HG03442 (cell line): Measurements from ENCODE around the gene LIN7A.

Experiments used
- ATAC-seq: cut with Tn5 transposase; IDR thresholded peaks from one replicate; pipeline ENCODE4 v1.9.1; 2021; ENCODE audit warnings: mild to moderate bottlenecking, moderate library complexity; ENCODE audit not compliant: unreplicated experiment

The LIN7A gene

DNA sequence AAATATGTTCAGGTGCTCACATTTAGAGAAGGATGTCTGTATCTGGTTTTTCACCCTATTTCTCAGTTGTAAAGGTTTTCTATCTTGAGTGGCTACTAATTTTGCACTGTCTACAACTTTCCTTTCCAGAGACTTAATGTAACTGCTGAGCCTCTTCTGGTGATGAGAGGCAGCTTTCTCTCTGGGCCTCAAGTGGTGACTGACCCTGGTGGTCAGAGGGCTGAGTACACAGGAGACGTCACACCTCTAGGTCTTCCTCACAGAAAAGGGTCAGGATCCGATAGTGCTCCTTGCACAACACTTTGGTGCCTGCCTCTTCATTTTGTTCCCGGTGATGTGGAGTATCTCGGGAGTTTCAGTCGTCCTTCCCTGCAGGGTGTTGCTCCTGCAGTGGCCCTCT lies 76.8 kb downstream of the LIN7A start:
- no peak for ATAC-seq

DNA sequence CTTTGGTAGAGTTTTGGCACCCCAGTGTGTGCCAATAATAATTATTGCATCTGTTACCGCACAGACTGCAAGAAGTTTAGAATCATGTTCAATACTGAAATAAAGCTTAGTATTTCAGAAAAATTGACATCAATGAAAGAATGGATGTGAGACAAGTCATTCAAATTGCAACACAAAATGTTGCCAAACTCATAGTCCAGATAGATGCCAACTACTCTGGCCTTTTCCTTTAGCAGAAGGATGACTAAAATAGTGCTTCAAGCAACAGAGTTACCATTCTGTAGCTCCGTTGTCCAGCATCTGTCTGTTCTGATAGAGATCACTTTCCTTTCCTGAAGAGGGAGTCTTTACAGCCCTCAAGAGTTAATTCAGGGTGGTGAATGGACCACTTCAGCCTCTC lies 77.5 kb downstream of the LIN7A start:
- no peak for ATAC-seq

DNA sequence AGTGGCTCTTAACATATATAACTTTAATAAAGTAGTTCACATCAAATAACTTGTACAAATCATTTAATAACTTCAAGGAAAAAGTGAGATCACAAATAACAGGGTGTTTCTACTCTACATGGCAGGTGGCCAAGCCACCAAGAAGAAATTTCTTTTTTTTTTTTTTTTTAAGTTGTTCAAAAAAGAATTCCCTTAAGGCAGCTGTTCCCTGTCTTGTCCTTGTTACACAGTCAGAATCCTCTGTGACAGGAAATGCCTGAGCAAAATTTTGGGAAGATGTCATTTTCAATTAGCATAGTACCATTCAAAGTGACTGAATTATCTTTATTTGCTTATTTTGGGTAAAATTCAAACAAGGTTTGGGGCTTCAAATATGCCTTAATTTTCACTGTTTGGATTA lies 79.4 kb downstream of the LIN7A start:
- ATAC-seq = no peak

DNA sequence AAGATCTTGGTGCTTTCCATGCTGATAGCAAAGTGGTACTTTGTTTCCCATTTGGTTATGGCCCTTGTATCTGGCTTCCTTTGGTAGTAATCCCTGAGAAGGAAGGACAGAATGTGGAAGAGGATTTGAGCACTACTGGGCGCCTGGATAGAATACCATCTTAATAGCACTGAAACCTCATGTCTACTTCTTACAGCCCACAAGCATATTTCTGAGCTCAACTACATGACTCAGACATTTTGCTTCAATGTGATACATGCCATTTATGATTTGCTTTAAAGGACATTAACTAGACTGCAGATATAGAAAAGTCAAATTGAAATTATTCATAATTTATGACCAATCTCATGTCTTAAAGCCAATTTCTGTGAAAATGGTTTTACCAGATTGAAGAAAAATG lies 80.4 kb downstream of the LIN7A start:
- no peak for ATAC-seq

DNA sequence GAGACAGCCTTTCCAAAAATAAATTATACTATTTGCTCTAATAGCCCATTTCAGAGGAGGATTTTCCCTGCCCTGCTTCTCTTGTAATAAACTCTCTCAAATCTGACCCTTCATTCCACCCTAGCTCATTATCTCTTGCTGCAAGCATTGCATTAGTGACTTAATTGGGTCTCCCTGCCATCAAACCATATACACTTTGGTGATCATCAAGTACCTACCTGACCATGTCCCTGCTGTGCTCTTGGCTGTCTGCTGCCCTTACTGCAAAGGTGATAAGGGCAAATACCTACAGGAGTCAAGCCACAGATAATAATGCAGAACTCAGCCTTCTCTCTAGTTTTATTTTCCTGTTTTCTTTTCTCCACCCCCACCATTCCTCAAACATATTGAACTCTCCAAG lies 88.4 kb downstream of the LIN7A start:
- ATAC-seq = no peak

DNA sequence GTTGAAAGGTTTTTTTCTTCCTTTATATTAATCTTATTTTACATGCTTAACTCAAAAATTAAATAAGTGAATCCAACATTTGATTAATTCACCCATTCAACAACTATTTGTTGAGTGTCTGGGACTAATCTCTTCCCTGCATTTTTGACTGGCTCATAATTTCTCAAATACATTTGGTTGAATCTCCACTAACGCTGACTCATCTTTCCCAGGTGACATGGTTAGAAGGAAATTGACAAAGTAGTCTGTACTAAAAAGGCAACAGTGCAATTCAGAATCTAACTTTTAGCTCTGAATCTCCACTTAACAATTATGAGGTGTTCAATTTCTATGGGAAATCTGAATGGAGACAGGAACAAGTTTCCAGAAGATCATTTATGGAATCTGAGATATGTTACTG lies 88.9 kb downstream of the LIN7A start:
- ATAC-seq = no peak

DNA sequence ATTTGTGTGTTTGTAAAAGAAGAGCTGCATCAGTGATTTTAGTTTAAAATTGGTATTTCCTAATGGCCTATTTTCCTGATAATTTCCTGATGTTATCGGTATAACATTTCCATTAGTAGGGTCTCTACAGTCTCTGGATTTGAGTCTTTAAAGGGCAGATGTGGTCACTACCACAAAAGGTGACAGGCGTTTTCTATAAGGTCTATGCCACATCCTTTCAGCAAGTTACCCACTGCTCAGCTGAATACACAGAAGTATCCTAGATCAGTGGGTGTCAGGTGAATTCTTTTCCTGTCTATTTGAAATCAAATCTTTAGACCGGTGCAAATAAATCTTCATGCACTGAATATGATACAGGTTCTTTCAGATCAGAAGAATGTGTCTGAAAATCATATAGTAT lies 90.2 kb downstream of the LIN7A start:
- no peak for ATAC-seq

DNA sequence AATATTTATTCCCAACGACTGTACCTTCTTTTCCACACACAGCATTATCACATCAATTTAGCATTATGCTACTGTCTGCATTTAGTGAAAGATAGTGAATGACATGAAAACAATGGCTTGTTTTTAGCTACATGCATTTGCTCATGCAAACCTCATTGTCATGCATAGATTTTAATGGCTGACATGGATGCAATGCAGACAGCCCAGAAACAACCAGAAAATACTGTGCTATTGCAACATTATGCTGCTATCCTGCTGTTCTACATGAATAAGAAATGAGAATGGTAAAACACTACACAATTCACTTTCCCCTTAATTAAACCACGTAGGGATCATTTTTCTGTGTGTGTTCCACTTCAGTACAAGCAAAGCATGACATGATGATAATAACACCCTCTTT lies 90.8 kb downstream of the LIN7A start:
- no peak for ATAC-seq

DNA sequence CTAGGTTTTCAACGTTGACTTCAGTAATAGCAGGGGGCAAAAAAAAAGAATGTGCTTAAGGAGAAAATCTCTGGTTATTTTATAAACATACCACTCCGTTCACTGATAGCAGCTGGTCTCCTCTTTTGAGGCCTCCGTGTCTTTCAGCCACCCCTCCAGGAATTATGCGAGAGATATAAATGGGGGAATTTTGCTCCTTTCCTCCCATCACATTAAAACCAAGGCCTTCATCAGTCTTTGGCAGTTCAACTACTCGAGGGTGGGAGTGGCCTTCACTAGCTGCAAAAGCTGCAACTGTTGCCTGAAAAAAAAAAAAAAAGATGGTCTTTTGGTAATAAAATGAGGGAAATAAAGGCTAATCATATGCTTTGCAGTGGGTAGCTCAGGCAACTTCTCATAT lies 92.1 kb downstream of the LIN7A start:
- no peak for ATAC-seq

DNA sequence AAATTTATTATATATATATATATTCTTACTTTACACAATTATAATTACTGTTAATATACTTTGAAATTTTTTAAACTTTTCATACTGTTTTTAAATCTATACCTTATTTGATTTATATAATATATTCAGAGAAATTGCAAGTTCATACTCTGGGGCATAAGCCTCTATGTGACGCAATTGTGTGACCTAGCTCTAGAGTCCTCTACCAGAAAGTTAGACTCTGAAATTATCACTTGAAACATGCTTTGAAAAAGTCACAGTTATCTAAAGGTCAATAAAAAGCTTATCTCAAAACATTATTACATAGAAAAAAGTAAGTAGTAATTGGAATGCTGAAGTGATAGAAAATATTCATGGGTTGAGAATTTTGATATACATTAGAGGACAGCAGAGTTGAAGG lies 93.8 kb downstream of the LIN7A start:
- ATAC-seq = no peak

DNA sequence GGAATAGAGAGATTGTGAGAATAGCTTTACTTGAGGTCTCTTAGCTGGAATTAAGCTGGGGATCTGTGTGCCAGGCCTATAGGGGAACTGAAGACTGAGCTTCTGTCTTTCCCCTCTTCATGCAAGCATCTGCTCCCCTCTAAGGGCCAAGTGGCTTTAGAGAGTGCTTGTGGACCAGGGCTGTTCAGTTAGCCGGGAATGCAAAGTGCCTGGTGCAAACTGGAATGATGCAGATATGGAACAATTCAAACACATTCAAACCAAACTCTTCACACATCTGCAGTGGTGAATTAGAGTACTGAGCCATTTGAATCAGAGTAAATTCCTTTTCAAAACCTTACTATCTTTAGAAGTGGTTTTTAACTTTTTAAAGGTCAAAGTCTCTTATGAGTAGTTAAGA lies 99.0 kb downstream of the LIN7A start:
- peak; percentile 37 for ATAC-seq

DNA sequence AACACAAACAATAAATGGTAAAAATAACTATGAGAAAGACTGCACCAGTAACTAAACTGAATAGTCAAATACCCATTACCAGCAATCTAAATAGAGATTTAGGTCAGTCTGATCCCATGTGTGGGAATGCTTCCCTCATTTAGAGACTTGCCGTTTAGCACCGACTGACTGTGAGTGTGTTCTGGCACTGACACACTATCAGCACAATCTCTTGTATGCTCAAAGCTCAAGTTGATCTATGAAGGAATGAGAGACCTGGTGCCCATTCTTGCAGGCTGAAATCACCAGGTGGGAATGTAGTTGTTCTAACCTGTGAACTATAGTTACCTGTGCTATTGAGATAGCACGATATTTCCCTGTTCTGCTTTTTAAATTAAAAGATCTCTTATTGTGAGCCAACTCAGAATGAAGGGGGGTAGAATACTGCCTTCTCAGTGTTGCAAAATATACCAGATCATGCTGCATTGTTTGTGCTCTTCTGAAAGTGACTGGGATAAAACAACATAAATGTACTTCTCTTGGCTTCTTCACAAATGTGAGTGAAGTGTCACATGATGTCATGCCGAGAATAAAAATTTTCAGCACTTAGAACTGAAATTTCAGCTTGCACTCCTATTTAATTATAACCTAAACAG lies 99.6 kb downstream of the LIN7A start:
- ATAC-seq = peak; percentile 7

DNA sequence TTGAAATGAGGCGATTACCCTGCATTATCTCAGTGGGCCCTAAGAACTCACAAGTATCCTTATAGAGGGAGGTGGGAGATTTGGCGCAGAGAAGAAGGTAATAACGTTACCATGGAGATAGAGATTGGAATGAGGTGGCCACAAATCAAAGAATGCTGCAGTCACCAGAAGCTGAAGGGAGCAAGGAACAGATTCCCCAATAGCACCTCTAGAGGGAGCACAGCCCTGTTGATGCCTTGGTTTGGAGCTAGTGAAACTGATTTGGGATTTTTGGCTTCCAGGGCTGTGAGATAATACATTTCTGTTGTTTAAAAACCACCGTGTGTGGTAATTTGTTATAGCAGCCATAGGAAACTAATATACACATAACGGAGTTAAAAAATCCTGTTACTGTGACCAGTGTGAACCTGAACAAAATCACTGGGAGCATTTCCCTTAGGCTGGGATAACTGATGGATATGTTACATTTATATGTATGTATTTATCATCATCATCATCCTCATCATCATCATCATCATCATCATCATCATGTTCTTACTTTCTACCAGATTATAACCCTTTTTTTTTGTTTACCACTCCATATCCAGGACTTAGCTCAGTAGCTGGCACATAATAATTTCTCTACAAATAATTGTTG lies 100.3 kb downstream of the LIN7A start:
- ATAC-seq = peak; percentile 65

DNA sequence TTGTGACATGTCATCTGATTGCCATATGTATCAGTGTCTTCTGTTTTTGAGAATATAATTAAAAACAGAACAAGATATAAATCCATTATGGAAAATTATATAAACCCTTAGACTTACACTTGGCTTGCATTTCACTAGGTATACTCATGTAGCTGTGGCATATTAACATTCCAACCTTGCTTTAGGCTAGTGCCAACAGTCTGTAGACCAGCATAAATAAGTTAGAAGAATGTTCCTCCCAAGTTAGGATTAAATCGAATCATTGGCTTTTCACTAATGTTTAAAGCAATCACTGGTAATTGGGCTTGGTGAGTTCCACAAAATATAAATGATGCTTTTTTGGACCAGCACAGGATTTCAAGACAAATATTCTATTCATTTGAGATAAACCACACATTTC lies 103.0 kb downstream of the LIN7A start:
- ATAC-seq = no peak

DNA sequence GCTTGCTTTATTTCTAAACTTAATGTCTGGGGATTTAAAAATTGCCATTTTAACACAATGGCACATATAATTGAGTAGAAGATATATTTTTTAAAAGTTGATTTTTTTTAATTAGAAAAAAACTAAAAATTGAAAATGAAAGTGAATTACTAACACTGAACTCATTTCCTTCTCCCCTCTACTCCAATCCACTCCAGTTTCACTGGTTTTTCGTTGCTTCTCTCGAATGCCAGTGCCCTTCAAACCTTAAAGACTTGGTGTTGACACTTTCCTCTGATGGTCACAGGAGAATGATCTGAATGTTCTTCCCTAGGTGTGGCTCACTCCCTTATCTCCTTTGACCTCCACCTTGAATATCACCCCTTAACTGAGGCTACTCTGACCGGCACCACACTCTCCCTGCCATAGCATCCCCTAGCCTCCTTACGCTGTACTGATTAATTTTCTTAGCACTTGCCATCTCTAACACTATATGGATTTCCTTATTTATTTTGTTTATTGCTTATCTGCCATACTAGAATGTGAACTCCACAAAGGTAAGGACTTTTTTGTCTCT lies 107.1 kb downstream of the LIN7A start:
- peak; percentile 41 for ATAC-seq

DNA sequence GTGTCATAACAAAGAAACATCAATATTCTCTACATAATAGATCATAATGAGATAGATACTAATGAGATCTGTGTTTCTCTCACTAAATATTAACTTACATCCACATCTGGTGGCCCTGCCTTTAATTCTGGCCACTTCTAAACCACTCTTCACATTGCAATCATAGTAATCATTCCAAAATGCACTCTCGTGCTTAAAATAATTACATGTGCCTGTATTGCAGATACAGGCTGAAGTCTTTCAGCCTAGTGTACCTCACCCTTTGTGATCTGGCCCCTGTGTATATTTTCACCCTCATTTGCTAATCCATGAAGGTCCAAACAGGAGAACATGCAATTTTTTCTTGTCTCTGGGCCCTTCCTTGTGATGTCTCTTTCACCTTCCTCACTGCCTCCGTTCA lies 108.0 kb downstream of the LIN7A start:
- no peak for ATAC-seq

DNA sequence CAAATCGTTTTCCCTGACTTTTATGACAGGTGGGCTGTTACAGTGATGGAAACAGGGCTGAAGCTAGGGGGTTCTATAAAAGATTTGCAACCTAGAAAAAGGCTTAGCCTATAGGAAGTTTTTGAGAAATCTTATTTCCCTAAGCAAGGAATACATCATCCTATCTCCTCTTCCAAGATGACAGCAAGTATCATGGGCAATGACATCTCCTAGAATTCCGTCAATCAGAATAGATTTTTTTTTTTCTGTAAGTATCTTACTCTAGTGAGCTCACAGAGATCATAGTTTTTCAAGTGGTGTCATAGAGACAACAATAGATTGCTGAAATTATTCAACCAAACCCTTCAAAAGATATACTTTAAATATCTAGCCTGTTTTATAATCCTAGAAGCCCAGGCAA lies 112.2 kb downstream of the LIN7A start:
- ATAC-seq = no peak

DNA sequence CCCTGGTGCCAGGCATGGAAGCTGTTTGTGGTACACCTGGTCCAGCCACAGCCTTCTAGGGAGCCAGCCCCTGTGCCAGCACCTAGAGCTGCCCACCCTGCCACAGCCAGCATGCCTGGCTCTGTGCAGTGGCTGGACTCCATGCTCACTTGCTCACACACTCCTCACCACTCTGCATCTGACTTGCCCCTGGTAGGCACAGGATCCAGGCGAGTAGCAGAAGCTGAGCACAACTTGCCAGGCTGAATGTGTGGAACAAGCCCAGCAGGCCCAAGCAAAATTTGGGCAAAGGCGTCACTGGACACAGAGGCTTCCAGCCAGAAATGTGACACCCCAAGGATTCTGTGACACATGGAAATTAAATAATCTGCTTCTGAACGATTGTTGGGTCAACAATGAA lies 114.3 kb downstream of the LIN7A start:
- no peak for ATAC-seq

DNA sequence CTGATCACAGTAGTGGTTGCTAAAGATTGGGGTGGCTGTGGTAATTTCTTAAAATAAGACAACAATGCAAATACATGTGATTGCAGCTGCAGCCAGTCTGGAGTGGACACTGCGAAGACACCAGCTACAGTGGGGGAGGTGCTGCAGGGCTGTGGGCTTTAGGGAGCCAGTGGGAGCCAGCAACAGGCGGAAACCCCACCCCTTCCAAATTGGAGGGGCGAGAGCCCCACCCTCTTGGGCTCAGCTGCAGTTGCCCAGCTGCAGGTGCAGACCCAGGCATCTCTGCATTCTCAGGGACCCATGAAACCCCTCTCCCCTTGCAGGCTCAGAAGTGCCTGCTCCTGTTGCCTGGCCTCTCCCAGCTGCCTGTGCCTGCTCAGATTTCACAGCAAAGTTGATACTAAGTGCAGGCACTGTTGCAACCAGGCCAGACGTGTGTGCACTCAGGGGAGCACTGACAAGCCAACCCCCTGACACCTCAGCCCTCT lies 116.2 kb downstream of the LIN7A start:
- no peak for ATAC-seq

DNA sequence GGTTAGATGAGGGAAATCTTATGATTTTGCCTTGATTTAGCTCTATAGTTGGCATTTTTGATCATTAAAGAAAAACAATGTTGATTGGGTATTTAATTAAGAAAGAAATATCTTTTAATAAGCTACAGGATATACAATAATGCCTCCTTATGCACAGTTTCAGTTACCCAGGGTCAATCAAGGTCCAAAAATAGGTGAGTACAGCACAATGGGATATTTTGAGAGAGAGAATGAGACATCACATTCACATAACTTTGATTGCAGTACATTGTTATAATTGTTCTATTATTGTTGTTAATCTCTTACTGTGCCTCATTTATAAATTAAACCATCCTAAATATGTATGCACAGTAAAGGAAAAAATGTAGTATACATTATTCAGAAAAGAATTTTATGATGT lies 118.9 kb downstream of the LIN7A start:
- ATAC-seq = no peak

DNA sequence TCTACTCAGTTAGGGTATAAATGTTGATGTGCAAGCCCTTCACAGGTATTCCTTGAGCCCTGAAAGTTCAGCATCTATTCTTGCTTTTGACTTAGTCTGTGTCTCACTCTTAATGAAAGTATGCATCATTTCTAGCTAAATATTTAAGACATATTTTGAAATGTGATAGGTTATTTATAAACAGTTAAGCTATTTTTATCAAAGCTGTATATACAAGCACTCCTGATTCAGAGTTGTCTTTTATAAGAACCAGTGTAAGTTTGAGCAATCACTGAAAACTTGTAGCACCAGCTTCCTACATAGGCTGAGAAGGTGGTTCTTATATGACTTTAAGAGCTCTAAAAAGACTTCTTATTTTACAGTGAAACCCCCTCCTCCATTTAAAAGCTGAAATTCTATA lies 122.4 kb downstream of the LIN7A start:
- peak; percentile 31 for ATAC-seq

DNA sequence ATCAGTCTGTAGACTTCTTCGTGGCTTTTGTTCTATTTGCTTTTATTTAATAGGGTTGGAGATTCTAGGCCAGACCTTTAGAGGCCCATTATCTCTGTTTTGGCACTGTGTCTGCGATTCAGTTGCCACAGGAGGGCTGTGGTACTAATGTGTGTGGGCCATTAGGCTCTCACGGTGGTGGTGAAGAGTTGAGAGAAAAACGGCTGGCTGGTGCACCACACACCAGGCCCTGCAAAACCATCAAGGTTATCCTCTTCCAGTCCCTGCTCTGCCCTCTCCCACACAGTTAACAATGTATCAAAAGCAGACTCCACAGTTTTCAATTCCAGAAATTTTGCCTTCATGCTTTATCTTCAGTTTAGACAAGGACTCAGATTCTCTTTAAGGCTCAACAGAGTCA lies 123.3 kb downstream of the LIN7A start:
- no peak for ATAC-seq

DNA sequence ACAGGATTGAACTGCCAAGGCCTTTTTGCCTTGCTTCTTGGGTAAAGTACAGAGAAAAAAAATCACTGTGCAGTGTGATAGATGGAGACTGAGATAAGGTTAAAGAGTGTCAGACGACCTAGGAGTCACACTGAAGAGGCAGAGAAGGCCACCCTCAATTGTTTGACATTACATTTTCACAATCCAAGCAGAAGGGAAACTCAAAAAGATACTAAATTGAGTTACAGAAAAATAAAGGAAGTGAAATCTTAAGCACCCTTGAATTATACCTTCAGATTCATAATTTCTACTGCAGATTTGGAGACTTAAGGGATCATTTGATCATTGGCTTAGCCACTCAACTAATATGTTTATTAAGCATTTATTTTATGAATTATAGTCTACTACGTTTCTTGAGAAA lies 123.9 kb downstream of the LIN7A start:
- peak; percentile 33 for ATAC-seq
